DMS153 treated with DMSO at 0.1 percent for 48 hours (cell line): ENCODE measurements around the gene ALOX5.

ENCODE experiments used
- DNase-seq: peaks from one replicate; lab custom pipeline; 2025; ENCODE audit not compliant: unreplicated experiment; lab: John Stamatoyannopoulos, UW

ALOX5 gene

GRCh38 chr10:45422866-45423659 is 49.0 kb downstream of the ALOX5 start:
- no peak for DNase-seq

DNA sequence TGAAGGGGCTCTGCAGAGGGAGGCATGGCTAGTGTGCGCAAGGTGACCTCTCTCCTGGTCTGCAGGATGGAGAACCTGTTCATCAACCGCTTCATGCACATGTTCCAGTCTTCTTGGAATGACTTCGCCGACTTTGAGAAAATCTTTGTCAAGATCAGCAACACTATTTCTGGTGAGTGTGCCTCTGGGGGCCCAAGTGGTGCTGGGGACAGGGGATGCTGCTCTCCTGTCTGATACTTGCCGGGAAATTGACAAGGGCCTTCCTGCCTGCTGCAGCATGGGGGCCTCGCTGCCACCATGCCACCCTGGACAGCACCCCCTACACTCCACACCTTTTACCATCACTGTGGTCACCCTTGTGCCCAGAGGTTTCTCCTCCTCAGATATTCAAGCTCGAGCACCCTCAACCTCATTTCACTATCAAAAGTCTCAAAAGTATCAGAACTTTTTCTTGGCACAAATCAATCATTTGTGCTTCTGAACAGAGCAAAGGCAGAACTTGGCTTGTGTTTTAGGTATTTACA is 50.0 kb downstream of the ALOX5 start:
- no peak for DNase-seq

DNA sequence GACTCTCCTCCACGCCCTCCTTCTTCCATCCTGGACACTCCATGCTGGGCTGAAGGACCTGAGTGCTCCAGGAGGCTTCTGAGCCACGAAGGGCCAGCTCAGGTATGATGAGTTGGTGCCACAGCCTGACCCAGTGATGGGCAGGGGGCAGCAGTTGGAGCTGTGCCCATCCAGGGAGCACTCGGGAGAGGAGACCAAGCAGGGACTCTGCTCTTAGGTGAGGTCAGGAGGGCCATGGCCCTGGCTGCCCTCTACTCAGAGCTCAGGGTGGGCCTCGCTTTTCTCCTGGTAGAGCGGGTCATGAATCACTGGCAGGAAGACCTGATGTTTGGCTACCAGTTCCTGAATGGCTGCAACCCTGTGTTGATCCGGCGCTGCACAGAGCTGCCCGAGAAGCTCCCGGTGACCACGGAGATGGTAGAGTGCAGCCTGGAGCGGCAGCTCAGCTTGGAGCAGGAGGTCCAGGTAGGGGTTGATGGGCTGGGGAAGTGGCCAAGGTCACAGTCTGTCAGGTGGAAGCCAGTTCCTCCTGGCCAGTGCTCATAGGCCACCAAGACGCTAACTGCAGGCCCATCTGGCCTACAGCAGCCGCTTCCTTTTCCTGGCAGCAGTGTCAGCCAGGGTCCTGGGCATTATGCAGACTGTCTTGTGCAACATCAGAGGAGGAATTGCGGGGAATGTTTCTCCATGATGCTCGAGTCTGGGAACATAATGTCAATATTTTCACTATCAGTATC is 50.8 kb downstream of the ALOX5 start:
- DNase-seq, result no peak

DNA sequence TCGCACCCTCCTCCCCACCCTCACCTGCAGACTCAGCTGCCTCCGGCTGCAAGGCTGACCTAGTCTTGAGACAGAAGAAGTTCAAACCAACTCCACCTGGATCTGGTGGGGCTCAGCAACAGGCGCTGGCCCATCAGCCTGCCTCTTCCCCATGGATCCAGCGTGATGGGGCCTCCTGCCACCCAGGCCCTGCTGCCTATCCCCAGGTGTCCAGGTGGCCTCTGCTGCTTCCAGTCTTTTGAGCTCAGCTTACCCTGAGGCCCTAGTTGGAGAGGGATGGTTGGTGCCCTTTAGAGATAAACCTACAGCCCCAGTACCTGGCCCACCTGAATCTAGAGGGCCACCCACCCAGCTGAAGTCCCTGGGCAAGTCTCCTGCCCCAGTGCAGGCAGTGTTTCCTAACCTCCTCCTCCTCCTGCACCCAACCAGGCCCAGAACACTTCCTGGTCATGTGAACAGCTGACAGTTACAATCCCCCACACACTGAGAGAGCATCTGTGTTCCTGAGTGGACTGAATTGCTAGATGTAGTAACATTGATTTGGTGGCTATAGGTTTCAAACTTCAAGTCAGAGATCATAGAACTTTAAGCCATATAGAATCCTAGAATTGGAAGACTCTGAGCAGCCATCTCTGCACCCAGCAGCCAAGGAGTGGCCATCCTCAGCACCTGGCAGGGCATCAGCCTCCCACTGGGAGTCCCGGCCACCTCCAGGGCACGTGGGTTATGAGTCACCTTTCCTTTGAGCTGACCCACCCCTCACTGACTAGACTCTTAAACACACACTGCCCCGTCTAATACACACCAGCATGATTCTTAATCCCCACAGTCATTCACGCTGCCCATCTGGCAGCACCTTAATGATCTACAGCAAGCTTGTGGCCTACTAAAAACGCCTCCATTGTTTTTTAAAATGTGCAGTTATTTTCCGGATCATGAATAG is 51.9 kb downstream of the ALOX5 start:
- no peak for DNase-seq

- no peak for DNase-seq
Observed at GRCh38 chr10:45427262-45427969, 53.4 kb downstream of the ALOX5 start.

DNA sequence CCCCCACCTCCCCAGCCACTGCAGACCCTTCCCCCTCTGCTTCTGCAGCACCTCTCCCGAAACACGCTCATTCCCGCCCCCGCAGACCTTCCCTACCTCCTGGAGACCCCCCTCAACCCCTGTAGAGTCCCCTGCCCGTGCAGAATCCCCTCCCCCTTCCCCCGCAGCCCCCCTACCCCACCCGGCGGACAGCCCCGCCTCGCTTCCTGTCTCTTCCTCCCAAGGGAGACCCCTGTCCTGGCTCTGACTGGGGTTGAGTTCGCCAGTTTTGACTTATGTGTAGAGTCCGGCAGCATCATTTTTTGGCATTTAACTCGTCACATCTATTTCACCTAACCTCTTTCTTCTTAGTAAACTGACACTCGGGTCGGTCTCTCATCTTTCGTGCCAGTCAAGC is 54.0 kb downstream of the ALOX5 start:
- no peak for DNase-seq

GRCh38 chr10:45428611-45429510 is 54.8 kb downstream of the ALOX5 start:
- no peak for DNase-seq

DNA sequence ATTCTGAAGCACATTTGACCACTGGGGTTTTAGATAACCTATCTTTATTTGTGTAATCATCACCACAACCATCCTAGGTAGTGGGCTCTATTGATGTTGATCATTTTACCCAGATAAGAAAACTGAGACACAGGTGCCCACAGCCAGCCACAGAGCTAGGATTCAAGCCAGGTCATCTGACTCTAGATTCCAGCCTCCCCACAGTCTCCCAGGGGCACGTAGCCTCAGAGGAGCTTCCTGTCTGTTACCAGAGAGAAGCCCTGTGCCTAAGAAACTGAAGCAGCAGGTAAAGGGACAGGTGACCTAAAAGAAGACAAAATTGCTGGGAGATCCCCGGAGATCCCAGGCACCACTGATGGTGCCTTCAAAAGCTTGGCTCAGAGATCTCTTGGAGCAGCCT is 55.8 kb downstream of the ALOX5 start:
- DNase-seq, result no peak

- DNase-seq, result no peak
Observed at GRCh38 chr10:45432113-45432512, 58.1 kb downstream of the ALOX5 start.

DNA sequence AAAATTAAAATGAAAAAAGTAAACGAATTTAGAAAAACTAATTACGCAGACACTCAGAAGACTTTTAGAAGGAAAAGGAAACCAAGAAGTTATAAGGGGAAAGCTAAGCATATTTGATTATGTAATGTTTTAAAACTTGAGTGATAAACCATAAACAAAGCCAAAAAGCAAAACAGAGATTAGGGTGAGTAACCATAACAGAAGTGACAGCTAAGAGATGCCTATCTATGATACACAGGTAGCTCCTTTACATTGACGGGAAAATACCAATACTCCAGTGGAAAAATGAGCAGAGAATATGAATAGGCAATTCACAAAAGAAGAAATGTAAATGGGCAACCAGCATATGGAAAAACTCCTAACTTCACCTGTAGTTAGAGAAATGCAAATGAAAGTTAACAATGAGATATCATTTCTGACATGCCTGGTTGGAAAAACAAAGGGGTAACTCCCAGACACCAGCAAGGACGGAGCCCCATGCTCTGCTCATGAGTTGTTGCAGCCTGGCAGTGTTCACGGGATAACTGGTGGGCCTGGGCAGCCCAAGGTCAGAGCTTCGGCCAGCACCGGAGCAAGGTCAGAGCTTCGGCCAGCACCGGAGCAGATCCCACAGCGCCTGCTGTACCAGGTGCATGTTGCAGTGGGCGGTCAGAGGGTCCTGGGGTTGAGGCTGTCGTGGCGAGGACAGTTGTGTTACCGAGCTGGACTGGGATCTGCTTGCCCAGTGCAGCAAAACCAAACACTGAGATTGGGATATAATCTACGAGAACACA is 58.9 kb downstream of the ALOX5 start:
- DNase-seq, result no peak

GRCh38 chr10:45433716-45434469 is 59.9 kb downstream of the ALOX5 start:
- no peak for DNase-seq

GRCh38 chr10:45437587-45438465 is 63.8 kb downstream of the ALOX5 start:
- DNase-seq, result no peak

DNA sequence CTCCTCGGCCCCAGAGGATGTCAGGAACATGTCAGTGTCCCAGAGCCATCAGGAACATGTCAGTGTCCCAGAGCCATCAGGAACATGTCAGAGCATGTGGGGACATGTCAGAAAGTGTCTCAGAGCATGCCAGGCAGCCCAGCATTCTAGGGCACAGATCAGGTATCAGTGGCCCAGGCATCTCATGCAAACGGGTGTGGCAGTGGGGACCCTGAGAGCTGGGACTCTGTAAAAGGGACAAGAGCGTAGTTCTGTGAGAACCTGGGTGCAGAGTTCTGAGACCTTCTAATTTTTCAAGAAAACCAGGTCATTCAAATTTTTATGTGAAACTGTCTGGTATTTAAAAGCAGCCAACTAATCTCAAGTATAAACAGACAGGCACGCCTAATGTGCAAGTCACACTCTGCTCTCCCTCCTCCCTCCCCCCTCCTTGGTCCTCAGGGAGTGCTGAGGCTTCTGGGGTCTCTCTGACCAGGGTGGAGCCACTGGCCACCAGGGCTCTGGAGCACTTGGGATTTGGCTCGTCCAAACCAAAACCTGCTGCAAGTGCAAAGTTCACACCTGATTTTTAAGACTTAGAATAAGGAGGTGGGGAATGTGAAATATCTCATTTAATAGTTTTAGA is 64.6 kb downstream of the ALOX5 start:
- no peak for DNase-seq

DNA sequence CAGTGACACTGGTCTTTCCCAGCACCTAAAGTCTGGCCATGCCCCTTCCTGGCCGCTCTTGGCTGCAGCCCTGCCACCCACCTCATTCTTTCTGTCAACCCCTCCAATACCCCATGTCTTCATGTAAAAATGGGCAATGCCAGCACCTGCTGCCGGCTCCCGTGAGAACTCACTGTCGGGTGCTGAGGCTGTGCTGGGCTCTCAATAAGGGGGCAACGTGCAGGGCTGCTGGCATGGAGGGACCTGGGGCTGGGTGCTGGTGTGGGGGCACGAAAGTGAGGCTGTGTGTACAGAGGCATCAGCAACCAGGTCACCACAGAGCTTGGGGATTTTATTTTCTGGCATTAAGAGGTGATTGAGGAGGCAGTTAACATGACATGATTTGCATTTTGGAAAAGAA is 65.3 kb downstream of the ALOX5 start:
- no peak for DNase-seq

DNA sequence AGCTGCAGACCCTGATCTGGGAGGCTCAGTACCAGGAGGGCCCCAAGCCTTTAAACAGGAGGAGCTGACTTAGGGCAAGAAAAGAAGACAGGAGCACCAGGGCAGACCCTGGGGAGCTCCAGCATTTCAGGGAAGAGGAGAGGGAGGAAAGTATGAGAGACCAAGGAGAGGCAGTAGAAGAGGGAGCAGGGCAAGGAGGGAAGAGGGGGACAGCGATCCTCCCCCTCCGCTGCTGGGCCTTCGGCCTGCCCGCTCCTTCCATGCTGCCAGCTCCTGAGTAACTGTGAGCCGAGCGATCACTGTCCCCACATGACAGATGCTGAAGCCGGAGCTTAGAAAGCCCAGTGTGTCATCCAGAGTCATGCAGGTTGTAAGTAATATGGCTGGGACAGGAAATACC is 65.9 kb downstream of the ALOX5 start:
- no peak for DNase-seq

GRCh38 chr10:45440511-45441062 is 66.6 kb downstream of the ALOX5 start:
- DNase-seq, result no peak
